Motor neuron (in vitro differentiated cells): ENCODE measurements around the gene PDE2A. TPM values are rescaled to one million over a fixed set of nuclear protein-coding genes. Genes with fewer than 3 reads are reported as not detected.
A peak's percentile ranks its signal among the peaks of the same experiment; 100 is the strongest.
"Not testable (repeated sequence)": the region's sequence is repeated elsewhere in the genome, so short reads cannot be mapped to it uniquely, and the experiment has no call there.

Experiments used
- ATAC-seq, 8 experiments: fragments of 200-7000 bp; cut with Tn5 transposase; replicated peaks in 6 of 8; 2 replicates each; pipeline ENCODE4 v1.8.0; 2021; ENCODE audit warnings: mild to moderate bottlenecking in 8 of 8, moderate library complexity in 8 of 8
- H3K27ac ChIP-seq, 2 donors: fragments of 250-450 bp; sonication (Bioruptor Pico); 2 replicates each; pipeline ENCODE4 v1.9.0; 2021; ENCODE audit warnings: antibody characterized with exemption in 2 of 2, mild to moderate bottlenecking in 2 of 2, moderate library complexity in 1 of 2
- H3K4me1 ChIP-seq, 2 donors: fragments of 250-450 bp; sonication (Bioruptor Pico); replicated peaks in 1 of 2; 2 replicates each; pipeline ENCODE4 v1.6.1; 2021; ENCODE audit warnings: antibody characterized with exemption in 2 of 2, mild to moderate bottlenecking in 2 of 2, moderate library complexity in 1 of 2
- H3K4me3 ChIP-seq, 5 donors: fragments of 250-450 bp; sonication (Bioruptor Pico); 2 replicates each; pipeline ENCODE4 v1.9.0; 2021; ENCODE audit warnings: antibody characterized with exemption in 5 of 5, mild to moderate bottlenecking in 5 of 5, moderate library complexity in 4 of 5
- WGBS, 10 experiments: fragments of 450-650 bp; shearing (Covaris generic); methylation state at CpG; one replicate each; pipeline ENCODE4 v1.0.0; 2022; 5-methylcytosine and 5-hydroxymethylcytosine counted together
- in situ Hi-C, 9 experiments: fragments of 400-800 bp; cut with MboI; loops; one replicate each; pipeline ENCODE4 v1.15.0; 2021; ENCODE audit warnings: low sequenced_read_pairs in 9 of 9, low pct_unique_long_range_greater_than_20kb in 2 of 9; ENCODE audit not compliant: unreplicated experiment in 9 of 9
- total RNA-seq, 8 experiments: library from RNA; unstranded; fragments of 300-600 nt; gene quantifications; 2 replicates each; pipeline versions ENCODE4 v1.2.3 to v1.2.4, GENCODE V29; 2022

PDE2A gene
- total RNA-seq, 8 experiments from 2014 or later, result 1.5 to 58.7 (median 6.0) TPM

GRCh38 chr11:72578051-72578450 lies 96.2 kb downstream of the PDE2A start:
- H3K4me3 ChIP-seq, result no peak overlapping the region
- in situ Hi-C loops, result loop anchor here in 4 of 9 experiments (10.0 to 25.0 kb wide), 2 partner anchors 93 to 109 kb away; no protein-coding TSS in a partner anchor
- WGBS, 10 experiments, result 63 to 100% (median 94%) methylated on average over 1 to 4 of the region's 6 CpGs; no CpG with 5 or more reads in 6 of the 10 experiments
- ATAC-seq, result no peak
- no peak overlapping the region for H3K27ac ChIP-seq
- H3K4me1 ChIP-seq, result peaks cover 0 to 14% of the 10 kb centered on the region in 2 donors

- 0 to 93% (median 80%) methylated on average over 1 to 10 of the region's 14 CpGs; no CpG with 5 or more reads in 5 of the 10 experiments for WGBS, 10 experiments
- Histone ChIP-seq H3K27ac (no peak overlapping the region), H3K4me1 (peaks cover 0 to 14% of the 10 kb centered on the region in 2 donors), H3K4me3 (no peak overlapping the region)
- ATAC-seq, result no peak
- in situ Hi-C loops, result loop anchor here in 4 of 9 experiments (10.0 to 25.0 kb wide), 2 partner anchors 92 to 110 kb away; no protein-coding TSS in a partner anchor
Measured at GRCh38 chr11:72577271-72577721, 96.9 kb downstream of the PDE2A start.

- ATAC-seq, result no peak
- no peak overlapping the region for H3K27ac ChIP-seq
- H3K4me1 ChIP-seq, result peaks cover 0 to 14% of the 10 kb centered on the region in 2 donors
- 83 to 100% (median 90%) methylated on average over 2 to 4 of the region's 6 CpGs; no CpG with 5 or more reads in 5 of the 10 experiments for WGBS, 10 experiments
- H3K4me3 ChIP-seq, result no peak overlapping the region
- in situ Hi-C loops, result loop anchor here in 4 of 9 experiments (10.0 to 25.0 kb wide), 2 partner anchors 92 to 111 kb away; no protein-coding TSS in a partner anchor
Measured at GRCh38 chr11:72576661-72577060, 97.6 kb downstream of the PDE2A start.

GRCh38 chr11:72576243-72576595 lies 98.0 kb downstream of the PDE2A start:
- Histone ChIP-seq H3K4me1 (peaks cover 0 to 14% of the 10 kb centered on the region in 2 donors), H3K4me3 (no peak overlapping the region), H3K27ac (no peak overlapping the region)
- no peak for ATAC-seq
- 76 to 100% (median 77%) methylated on average over 2 to 5 of the region's 5 CpGs; no CpG with 5 or more reads in 7 of the 10 experiments for WGBS, 10 experiments
- in situ Hi-C loops, result loop anchor here in 4 of 9 experiments (10.0 to 25.0 kb wide), 2 partner anchors 91 to 111 kb away; no protein-coding TSS in a partner anchor

GRCh38 chr11:72575533-72576242 lies 98.5 kb downstream of the PDE2A start:
- in situ Hi-C loops, result loop anchor here in 4 of 9 experiments (10.0 to 25.0 kb wide), 2 partner anchors 91 to 112 kb away; no protein-coding TSS in a partner anchor
- Histone ChIP-seq H3K27ac (no peak overlapping the region), H3K4me3 (no peak overlapping the region), H3K4me1 (peaks cover 0 to 14% of the 10 kb centered on the region in 2 donors)
- ATAC-seq, result no peak
- 73 to 100% (median 93%) methylated on average over 3 to 7 of the region's 14 CpGs; no CpG with 5 or more reads in 5 of the 10 experiments for WGBS, 10 experiments

- no peak for ATAC-seq
- in situ Hi-C loops, result loop anchor here in 5 of 9 experiments (5.0 to 25.0 kb wide), 3 partner anchors 90 to 112 kb away; no protein-coding TSS in a partner anchor
- H3K27ac ChIP-seq, result no peak overlapping the region
Measured at GRCh38 chr11:72574548-72575460, 99.4 kb downstream of the PDE2A start.

DNA sequence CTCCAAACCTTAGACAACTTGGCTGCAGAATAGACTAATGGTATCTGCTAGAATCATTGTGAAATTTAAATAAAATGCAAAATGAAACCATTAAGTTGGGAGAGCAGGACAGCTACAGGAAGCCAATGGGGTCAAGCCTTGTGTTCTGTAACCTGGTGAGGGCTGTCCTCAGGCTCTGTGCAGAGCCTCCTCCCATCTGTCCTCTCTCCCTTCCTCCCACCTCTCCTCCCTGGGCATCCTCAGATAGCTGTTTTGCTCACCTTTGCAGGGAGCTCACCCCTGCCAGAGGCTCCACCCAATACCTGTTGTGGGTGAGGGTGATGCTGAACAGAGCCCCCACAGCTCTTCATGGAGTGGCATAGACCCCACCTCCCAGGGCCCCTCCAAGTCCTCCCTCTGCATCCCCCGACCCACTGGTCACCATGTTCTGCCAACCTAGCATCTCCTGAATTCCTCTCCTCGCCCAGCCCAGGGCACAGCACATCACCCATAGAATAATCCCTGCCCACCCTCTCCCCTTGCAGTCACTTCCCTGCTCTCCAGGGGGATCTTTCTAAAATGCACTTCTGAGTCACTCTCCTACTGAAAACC lies 100.3 kb downstream of the PDE2A start:
- no CpG with 5 or more reads among the region's 2 CpGs for WGBS, 10 experiments
- in situ Hi-C loops, result loop anchor here in 2 of 9 experiments (5.0 to 10.0 kb wide), 2 partner anchors 89 to 92 kb away; no protein-coding TSS in a partner anchor
- no peak overlapping the region for H3K4me3 ChIP-seq
- peaks cover 0 to 14% of the 10 kb centered on the region in 2 donors for H3K4me1 ChIP-seq
- H3K27ac ChIP-seq, result no peak overlapping the region
- peak in 6 of 8 experiments; percentile 32 to 65 (median 51) for ATAC-seq

More at GRCh38 chr11:72574548-72575460, 99.4 kb downstream of the PDE2A start:
- no peak overlapping the region for H3K4me3 ChIP-seq
- 20 to 91% (median 75%) methylated on average over 1 to 5 of the region's 8 CpGs; no CpG with 5 or more reads in 4 of the 10 experiments for WGBS, 10 experiments
- H3K4me1 ChIP-seq, result peaks cover 0 to 14% of the 10 kb centered on the region in 2 donors

DNA sequence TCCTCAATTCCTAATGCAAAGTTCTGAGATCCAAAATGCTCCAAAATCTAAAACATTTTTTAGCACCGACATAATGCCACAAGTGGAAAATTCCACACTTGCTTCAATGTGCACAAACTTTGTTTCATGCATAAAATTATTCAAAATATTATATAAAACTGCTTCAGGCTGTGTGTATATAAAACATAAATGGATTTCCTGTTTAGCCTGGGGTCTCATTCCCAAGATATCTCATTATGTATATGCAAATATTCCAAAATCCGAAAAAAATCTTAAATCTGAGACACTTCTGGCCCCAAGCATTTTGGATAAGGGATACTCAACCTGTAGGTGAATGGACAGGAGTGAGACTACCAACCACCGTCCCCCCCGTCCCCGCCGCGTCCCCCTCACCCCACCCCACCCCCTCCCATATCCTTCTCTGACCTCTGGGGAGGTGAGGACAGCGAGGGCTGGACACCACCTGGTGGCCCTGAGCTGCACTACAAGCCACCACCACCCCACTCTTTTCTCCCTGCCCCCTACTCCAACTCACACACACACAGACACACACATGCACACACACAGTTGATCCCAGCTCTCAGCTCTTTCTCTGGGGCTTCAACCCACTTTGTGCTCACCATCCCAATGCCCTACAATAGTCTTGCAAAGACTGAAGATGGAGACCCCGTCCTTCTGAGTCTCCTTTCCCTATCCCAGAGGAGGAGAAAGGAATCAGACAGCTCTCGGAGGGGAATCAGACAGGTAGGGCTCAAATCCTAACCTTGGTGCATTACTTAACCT lies 101.0 kb downstream of the PDE2A start:
- WGBS, 10 experiments, result 0 to 100% (median 43%) methylated on average over 1 to 3 of the region's 10 CpGs; no CpG with 5 or more reads in 1 of the 10 experiments

GRCh38 chr11:72572540-72572939 lies 101.7 kb downstream of the PDE2A start:
- 40 to 86% (median 64%) methylated on average over 1 to 4 of the region's 4 CpGs for WGBS, 10 experiments
- H3K4me1 ChIP-seq, result peaks cover 0 to 14% of the 10 kb centered on the region in 2 donors
- H3K4me3 ChIP-seq, H3K27ac ChIP-seq, ATAC-seq: not testable (repeated sequence)
- in situ Hi-C loops, result loop anchor here in 2 of 9 experiments (5.0 to 10.0 kb wide), 2 partner anchors 88 to 90 kb away; no protein-coding TSS in a partner anchor

More for the DNA sequence above, 101.0 kb downstream of the PDE2A start:
- H3K4me1 ChIP-seq, result peaks cover 0 to 14% of the 10 kb centered on the region in 2 donors
- in situ Hi-C loops, result loop anchor here in 2 of 9 experiments (5.0 to 10.0 kb wide), 2 partner anchors 88 to 91 kb away; no protein-coding TSS in a partner anchor
- H3K4me3 ChIP-seq, result no peak overlapping the region
- peak; percentile 40 to 84 (median 68) for ATAC-seq
- no peak overlapping the region for H3K27ac ChIP-seq

DNA sequence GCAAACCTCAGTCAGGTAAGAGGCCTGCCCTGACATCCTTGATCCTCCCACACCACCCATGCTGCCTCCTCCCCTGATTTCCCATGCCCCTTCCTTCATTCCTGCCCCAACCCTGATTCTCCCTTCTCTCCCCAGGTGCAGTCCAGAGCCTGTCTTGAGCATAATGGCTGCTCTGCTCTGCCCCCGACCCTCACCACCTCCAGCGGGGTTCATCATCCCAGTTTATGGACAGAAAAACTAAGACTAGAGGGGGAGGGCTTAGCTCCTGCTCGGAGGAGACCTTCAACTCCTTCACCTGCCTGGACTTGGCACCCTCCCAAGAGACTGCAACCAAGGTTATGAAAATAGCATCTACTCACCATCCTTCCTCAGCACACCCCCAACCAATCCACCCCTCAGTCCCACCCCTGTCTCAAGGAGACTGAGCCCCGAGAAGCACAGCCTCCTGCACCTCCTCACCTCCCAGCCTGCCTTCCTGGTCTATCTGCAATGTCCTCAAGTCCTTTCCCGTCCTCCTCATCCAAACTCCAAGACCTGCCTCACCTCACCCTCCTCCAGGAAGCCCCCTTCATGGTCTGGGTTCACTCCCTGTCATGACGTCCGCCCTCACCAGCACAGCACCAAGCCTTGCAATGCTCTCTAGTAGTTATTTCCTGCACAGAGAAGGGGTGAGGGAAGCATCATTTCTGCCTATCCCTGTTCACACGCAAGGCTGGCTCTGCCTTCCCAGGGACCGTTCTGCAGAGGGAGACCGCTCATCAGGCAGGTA lies 103.1 kb downstream of the PDE2A start:
- Histone ChIP-seq H3K4me3 (no peak overlapping the region), H3K27ac (no peak overlapping the region), H3K4me1 (peaks cover 0 to 14% of the 10 kb centered on the region in 2 donors)
- 83 to 100% (median 100%) methylated on average over 1 to 8 of the region's 10 CpGs; no CpG with 5 or more reads in 4 of the 10 experiments for WGBS, 10 experiments
- in situ Hi-C loops, result loop anchor here in 2 of 9 experiments (5.0 to 10.0 kb wide), 2 partner anchors 86 to 89 kb away; no protein-coding TSS in a partner anchor
- ATAC-seq, result no peak
